Measurements from ENCODE around the gene GNA12. TPM values are rescaled to one million over a fixed set of nuclear protein-coding genes. Genes with fewer than 3 reads are reported as not detected.

The GNA12 gene
- total and polyA plus RNA-seq, 10 of the 15 experiments (the other 5 are each of a cell fraction or from before 2014, with no cell fraction given) = 1.9 to 51.8 (median 12.6) TPM

- H3K4me1 ChIP-seq (ENCODE audit: control insufficient read depth, insufficient read depth, low read length) = peaks cover 24% of the 10 kb centered on the region
- H3K4me2 ChIP-seq (ENCODE audit: control insufficient read depth, insufficient read depth) = no peak overlapping the region
- WGBS (ENCODE audit: insufficient coverage, insufficient replicate concordance, low lambda C conversion rate, missing lambda C conversion rate) = 36% methylated on average over 17 of the region's 17 CpGs
- SMC1A ChIA-PET (ENCODE audit: uncharacterized antibody, unreplicated experiment) = interaction anchor here (0.5 to 2.1 kb wide), 22 partner anchors 12 to 336 kb away, joined by 3 to 7 read pairs (median 3); no protein-coding TSS in a partner anchor
- CTCF ChIA-PET = interaction anchor here (0.6 to 4.9 kb wide), 45 partner anchors 10 to 1033 kb away, joined by 3 to 48 read pairs (median 4); no protein-coding TSS in a partner anchor
- H3K9me3 ChIP-seq (replicated peaks; ENCODE audit: control insufficient read depth, insufficient read depth, low read length) = no peaks in the 10 kb centered on the region
- H3K36me3 ChIP-seq (ENCODE audit: control insufficient read depth in 2 of 2, insufficient read depth in 2 of 2, low read length in 1 of 2) = no peaks in the 10 kb centered on the region
- no peaks in the 10 kb centered on the region for H3K79me2 ChIP-seq (ENCODE audit: control insufficient read depth, insufficient read depth, low read length)
- POLR2A ChIA-PET = interaction anchor here (0.7 to 1.4 kb wide), 5 partner anchors 9 to 289 kb away, joined by 3 to 5 read pairs (median 3); no protein-coding TSS in a partner anchor
- DNase-seq (ENCODE audit: low read depth, low spot score) (no peak), ATAC-seq (peak; percentile 50), FAIRE-seq (peak; percentile 87)
- no peak overlapping the region for H3K4me3 ChIP-seq
- no peak overlapping the region for H3K9ac ChIP-seq (ENCODE audit: control insufficient read depth, insufficient read depth, low read length)
- RAD21 ChIA-PET (ENCODE audit: unreplicated experiment) = interaction anchor here (0.5 to 2.5 kb wide), 15 partner anchors 14 to 808 kb away, joined by 3 to 9 read pairs (median 4); no protein-coding TSS in a partner anchor
- in situ Hi-C loops (cut with MboI) = loop anchor here (10.0 kb wide), 1 partner anchor 1030 kb away; no protein-coding TSS in a partner anchor
- intact Hi-C loops (cut with micrococcal nuclease; ENCODE audit: unreplicated experiment) = loop anchor here (1.0 to 5.0 kb wide), 3 partner anchors 176 to 1032 kb away; no protein-coding TSS in a partner anchor
- BruUV-seq (replicated peaks) = no TSS peak
- H2AFZ ChIP-seq (ENCODE audit: control insufficient read depth, low read depth, low read length) = no peak overlapping the region
- no peak overlapping the region for H3K27ac ChIP-seq (ENCODE audit: control insufficient read depth, insufficient read depth)
- H4K20me1 ChIP-seq (ENCODE audit: control insufficient read depth, insufficient read depth) = no peaks in the 10 kb centered on the region
- no peaks in the 10 kb centered on the region for H3K27me3 ChIP-seq (replicated peaks in 1 of 2; ENCODE audit: control insufficient read depth in 2 of 2, insufficient read depth in 2 of 2, low read length in 1 of 2)
- TF ChIP-seq EP300 (IDR thresholded peaks at IDR 0.05; ENCODE audit: borderline replicate concordance in 1 of 2, control insufficient read depth in 1 of 2, low read depth in 2 of 2, low read length in 2 of 2) (no peak), ZNF592 (IDR thresholded peaks at IDR 0.05) (no peak), HDGF (IDR thresholded peaks at IDR 0.05) (peak; percentile 59; the same call in 1 of the 2 replicates), SRF (IDR thresholded peaks at IDR 0.05; ENCODE audit: low read depth in 2 of 2, low read length in 2 of 2) (0 out of 4 replicates have a peak, but pooled peaks of 1 of the 2 experiments have one; percentile 32), SMC3 (IDR thresholded peaks at IDR 0.05; ENCODE audit: borderline replicate concordance, low read length) (peak; percentile 73; the same call in 1 of the 2 replicates), GATAD2B (conservative IDR thresholded peaks at IDR 0.05; ENCODE audit: low read depth) (no peak), NBN (IDR thresholded peaks at IDR 0.05) (0 out of 2 replicates have a peak, but pooled peaks have one; percentile 29), PRDM15 (CRISPR knock-in tag; IDR thresholded peaks at IDR 0.05) (no peak), CTCF (IDR thresholded peaks at IDR 0.05 in 2 of 3, conservative IDR thresholded peaks at IDR 0.05 in 1 of 3; ENCODE audit: control insufficient read depth in 2 of 3, extremely low read depth in 1 of 3, insufficient read depth in 1 of 3, low read depth in 3 of 3, low read length in 3 of 3) (peak; percentile 83 to 92 (median 90)), RUNX3 (IDR thresholded peaks at IDR 0.05; ENCODE audit: low read length) (peak; percentile 47; the same call in 1 of the 2 replicates)
These were observed 21.0 kb upstream of the GNA12 start for GRCh38 chr7:2864999-2865670.
